Heart left ventricle (tissue), 13 donors: ENCODE measurements around the gene PTBP1.

ENCODE experiments used
- POLR2A ChIP-seq, 2 donors: fragments of 450-650 bp; IDR thresholded peaks; one replicate each; pipeline ENCODE4 v1.6.1; 2017; ENCODE audit warnings: antibody characterized with exemption in 2 of 2, mild to moderate bottlenecking in 2 of 2, moderate library complexity in 2 of 2
- TF ChIP-seq, protein P1 (sequence below), 12 donors: fragments of 200-600 bp; sonication (generic) in 4 of 12; IDR thresholded peaks; one replicate each; pipeline versions ENCODE4 v1.5.0 to v1.8.0; 2018 to 2022; ENCODE audit warnings: antibody characterized with exemption in 12 of 12, mild to moderate bottlenecking in 5 of 12
- donor health status: ischemic (EF 13 %, LVEDD 7.1; RV severe dilation, severe dysfunction).
- donor health status: DM: no; HTN: yes; CAD: no.
- donor health status: DM: no; HTN: no; CAD: no.
- donor health status: ischemic (EF 25% LVEDD 6.9; RV normal size, moderate dysfunction).
- donor health status: ischemic (EF 25% LVEDD 5.7; RV mildly dilated, moderate dysfunction).
- donor health status: ischemic (EF 35%, LVEDD 5.7; RV mildly dilated, moderate dysfunction).
- donor health status: nonischemic (EF 11% LVEDD 7.7; RV severe dilation, severe dysfunction).
- donor health status: DM: yes; HTN: yes; CAD: no.
- donor health status: PGD.
- donor health status: ischemic (EF 29% LVEDD 5.4; RV normal size, mild dysfunction).
- donor health status: nonischemic (EF 23%, LVEDD 6.1; RV moderate dilation, normal function).

DNA sequence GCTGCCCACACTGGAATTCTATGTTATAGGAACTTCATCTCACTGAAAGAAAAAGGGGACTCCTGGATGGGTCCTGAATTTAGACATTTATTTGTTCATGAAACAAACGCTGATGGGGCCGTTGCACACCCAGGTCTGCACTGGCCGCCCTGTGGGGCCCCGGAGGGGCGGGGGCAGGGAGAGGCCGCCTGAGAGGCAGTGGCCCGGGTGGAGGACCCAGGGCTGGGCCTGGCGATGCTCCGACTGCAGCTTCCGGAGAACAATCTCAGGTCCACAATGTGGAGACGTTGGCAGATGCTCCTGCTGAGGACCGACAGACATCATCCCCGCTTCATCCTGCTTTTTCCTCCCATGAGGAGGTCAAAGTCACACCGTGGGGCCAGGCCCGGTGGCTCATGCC lies 16.3 kb upstream of the PTBP1 start:
- TF ChIP-seq POLR2A (IDR thresholded peaks at IDR 0.05): no peak
- TF ChIP-seq, protein P1, sequence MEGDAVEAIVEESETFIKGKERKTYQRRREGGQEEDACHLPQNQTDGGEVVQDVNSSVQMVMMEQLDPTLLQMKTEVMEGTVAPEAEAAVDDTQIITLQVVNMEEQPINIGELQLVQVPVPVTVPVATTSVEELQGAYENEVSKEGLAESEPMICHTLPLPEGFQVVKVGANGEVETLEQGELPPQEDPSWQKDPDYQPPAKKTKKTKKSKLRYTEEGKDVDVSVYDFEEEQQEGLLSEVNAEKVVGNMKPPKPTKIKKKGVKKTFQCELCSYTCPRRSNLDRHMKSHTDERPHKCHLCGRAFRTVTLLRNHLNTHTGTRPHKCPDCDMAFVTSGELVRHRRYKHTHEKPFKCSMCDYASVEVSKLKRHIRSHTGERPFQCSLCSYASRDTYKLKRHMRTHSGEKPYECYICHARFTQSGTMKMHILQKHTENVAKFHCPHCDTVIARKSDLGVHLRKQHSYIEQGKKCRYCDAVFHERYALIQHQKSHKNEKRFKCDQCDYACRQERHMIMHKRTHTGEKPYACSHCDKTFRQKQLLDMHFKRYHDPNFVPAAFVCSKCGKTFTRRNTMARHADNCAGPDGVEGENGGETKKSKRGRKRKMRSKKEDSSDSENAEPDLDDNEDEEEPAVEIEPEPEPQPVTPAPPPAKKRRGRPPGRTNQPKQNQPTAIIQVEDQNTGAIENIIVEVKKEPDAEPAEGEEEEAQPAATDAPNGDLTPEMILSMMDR (IDR thresholded peaks at IDR 0.05): no peak
